GM19099 (cell line): Measurements from ENCODE around the gene SMYD1.

Experiments used
- POLR2A ChIP-seq: IDR thresholded peaks from 3 replicates; pipeline ENCODE4 v1.6.1; 2011; ENCODE audit warnings: low read depth; ENCODE audit not compliant: insufficient read length; ENCODE audit errors: extremely low read depth

SMYD1 gene

DNA sequence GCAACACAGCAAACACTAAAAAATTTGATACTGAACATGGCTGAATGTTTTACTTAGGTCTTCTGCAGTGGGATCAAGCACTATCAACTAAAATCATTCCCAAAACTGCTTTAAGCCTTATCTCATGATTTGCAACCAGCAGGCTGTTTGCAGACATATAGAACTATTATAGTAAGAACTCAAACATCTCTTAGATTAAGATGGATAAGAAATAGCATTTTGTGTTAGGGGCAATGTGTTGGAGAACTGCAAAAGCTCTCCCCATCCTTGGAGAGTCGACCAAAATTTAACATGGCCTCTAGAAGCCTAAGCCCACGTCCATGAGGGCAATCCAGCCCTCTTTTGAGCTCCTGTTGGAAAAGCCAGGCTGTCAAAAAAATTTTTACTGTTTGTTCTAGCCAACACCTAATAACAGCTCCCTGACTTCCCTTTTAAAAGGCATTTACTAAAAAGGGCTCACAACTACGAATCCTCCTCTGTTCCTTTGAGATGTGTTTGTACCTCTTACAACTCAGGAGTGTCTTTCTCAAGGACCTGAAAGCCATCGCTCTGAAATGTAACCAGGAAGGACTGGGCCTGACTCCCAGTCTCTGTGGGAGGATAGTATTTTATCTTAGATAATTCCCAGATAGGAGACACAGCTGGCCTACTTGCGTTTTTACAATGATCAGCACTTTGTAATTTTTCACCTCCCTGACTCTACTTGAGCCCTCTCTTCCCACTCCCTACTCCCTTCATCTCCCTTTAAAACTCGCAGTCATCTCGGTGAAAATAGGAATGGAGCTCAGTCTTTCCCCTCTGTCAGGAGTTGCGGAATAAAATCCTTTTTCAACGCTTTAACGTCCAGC, 13.5 kb upstream of the SMYD1 start:
- TF ChIP-seq POLR2A = no peak

DNA sequence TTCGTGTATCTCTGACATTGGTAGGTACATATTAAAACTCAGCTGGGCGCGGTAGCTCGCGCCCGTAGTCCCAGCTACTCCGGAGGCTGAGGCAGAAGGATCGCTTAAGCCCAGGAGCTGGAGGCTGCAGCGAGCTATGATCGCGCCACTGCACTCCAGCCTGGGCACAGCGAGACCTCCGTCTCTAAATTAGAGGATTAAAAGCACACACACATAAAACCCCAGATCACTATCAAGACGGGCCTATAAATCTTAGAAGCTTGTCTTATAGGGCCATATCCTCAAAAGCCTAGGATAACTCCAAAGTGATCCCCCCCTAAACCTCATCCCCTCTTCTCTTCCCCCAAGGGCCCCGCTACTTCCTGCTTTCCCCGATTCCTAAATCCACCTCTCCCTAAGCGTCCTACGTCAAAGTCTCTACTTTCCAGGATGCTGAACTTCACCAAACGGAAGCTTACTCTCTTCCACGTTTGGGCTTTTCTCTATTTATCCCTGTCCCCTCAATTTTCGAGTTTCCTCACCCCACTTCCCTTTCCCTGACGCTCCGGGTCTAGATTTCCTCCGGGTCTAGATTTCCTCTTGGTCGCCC, 12.7 kb upstream of the SMYD1 start:
- TF ChIP-seq POLR2A = no peak

DNA sequence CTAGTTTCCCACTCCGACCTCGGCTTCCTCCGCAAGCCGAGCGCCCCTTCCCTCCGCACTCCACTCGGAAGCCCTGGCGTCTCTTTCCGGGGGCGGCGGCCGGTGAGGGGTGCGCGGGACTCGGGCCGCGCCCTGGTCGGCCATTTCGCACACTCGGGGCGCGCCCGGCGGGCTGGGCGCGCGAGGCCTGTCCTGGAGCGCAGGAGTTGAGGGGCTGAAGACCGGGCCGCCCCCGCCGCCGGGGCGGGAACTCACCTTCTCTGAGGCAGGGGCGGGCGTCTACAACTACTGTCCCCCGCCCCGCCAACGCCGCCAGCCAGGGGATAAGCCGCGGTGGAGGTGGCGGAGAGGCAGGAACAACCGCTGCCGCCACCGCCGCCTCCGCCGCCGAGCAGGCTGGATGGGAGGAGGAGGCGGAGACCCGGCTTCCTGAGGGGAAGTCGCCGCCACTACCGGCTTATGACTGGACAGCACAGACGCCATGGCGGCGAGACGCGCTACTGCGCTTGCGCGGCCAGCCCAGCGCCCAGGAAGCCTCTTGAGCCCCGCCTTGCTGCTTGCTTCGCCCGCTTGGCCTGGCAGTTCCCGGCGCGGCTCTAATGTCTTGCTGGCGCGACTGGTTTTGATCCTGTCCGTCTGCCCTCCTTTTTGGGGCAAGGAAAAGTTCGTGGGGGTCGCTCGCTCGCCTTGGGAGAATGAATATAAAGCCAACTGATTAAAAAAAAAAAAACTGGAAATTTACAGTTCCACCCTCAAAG, 12.1 kb upstream of the SMYD1 start, which contains the start of gene KRCC1:
Gene KRCC1 (minus strand): TSS at position 413 of the 758 bp plus-strand sequence. CDS start 27,220 bp downstream, outside the sequence.
- TF ChIP-seq POLR2A = peak; percentile 95

DNA sequence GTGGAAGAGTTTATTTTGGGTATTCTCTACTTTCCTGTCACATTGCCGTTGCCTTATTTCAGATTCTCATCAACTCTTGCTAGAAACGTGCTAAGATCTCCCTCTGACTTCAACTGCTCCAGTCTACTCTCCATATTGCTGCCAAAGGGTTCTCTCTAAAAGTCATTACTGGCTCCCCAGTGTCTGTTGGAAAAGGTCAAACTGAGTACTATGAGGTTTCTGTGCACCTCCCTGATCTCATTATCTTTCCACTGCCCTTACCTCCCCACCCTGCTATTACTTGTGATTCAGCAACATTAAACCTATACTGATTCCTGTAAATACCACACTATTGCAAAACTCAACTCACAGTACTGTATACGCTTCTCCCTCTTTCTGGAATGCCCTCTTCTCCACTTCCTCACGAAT, 10.2 kb upstream of the SMYD1 start:
- TF ChIP-seq POLR2A = no peak

DNA sequence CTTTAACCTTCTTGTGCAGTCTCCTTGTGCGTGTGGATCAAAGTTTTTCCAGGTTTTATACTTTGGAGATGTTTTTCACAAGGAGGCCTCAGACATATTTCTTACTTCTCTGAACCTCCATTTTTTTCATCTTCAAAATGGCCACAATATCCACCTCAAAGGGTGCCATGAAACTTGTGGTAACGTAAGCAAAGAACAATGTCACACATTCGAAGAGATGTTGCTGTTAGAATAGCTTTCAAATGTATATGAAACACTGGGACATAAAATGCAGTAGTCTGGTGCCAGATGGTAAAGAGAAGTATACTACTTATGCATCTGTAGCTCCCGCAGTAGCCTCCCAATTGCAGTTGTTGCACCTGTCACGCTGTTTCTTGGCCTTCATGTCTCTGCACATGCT, 9.4 kb upstream of the SMYD1 start:
- no peak for TF ChIP-seq POLR2A

DNA sequence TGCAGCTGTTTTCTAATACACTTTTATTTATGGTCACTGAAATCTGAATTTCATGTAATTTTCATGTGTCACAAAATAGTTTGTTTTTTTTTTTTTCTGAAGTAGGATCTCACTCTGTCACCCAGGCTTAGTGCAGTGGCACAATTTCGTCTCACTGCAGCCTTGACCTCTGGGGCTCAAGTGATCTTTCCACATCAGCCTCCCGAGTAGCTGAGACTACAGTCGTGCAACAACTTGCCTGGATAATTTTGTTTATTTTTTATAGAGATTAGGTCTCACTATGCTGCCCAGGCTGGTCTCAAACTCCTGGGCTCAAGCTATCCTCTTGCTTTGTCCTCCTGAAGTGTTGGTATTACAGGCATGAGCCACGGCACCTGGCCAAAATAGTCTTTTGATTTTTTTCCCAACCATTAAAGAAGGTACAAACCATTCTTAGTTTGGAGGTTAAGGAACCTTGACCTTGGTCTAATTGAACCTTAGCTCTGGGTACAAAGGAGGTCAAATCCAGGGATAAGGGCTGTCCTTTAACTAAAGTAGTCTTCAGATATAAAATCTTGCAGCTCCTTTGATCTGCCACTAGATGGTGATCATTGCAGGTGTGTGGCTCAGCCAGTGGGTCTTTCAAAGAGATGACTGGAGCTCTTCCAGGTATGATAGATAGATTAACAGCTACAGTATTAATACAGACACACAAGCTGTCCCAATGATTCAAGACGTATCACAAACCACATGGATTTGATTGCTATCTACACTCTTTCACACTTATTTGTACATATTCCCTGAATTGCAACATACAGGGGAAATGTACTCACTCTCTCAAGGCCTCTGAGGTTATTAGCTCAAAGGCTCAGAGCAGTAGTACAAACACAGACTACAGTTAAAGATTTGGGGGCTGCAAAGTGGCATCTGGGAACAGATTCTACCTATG, 7.4 kb upstream of the SMYD1 start:
- no peak for TF ChIP-seq POLR2A

DNA sequence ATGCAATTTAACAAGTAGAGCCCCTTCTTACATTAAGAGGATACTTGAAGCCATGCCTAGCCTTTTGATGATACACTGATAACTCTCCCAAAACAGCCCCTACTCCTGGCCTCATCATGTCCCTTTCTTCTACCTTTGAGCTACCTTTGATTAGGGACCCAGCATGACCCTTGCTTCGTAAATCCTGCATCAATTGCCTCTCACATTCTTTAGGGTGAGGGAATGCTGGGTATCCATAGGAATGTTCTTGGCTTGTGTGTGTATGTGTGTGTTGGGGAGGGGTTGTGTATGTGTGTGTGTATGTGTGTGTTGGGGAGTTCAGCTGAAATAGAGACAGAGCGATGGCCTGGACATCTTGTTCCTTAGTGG, 6.7 kb upstream of the SMYD1 start:
- no peak for TF ChIP-seq POLR2A

DNA sequence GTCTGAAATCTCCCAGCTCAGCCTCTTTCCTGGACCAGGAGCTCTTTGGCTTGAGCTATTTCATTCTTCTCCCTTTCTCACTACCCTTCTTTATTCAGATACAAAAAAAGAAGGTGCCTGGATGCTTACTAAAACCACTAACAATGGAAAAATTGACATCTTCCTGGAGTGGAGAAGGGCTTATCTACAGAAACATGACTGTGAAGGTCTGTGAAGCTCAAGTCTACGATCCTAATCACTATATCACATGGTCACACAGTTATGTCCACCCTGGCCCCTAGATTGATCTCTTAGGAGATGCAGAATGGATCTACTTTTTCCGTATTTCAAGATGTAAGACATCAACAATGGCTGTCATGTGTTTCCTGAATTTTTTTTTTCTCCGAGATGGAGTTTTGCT, 6.3 kb upstream of the SMYD1 start:
- no peak for TF ChIP-seq POLR2A

DNA sequence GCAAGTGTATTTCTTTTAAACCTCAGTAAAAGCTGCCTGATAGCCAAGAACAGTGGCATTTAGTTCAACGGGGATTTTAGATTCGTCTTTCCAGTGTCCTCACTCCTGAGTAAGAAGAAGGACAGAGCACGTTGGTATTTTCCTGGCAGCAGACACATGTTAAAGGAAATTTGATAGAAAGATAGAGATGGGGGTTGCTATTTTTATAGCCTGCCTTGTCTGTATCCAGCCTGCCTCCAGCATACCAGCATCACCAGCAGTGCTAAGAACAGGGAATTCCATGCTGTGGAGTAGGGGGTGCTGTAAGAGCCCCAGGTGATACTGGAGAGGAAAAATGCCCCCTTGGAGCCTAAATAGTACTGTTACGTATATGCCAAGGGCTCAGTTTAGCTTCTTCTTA, 1.1 kb upstream of the SMYD1 start:
- no peak for TF ChIP-seq POLR2A

DNA sequence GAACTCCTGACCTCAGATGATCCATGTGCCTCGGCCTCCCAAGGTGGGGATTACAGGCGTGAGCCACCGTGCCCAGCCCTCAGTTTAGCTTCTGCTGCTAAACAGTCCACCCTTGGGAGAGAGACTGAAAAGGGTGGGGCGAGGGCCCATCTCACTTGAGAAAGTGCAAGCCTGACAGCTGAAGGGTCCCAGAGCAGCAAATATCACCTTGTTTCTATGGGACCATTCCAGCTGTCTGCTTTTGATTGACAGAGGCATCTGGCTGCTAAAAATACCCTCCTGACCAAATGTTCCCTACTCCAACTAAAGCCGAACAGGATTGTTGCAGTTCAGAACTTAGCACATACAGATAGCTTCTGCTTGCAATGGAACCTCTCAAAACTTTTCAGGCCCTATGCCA, 436 bp upstream of the SMYD1 start:
- no peak for TF ChIP-seq POLR2A

DNA sequence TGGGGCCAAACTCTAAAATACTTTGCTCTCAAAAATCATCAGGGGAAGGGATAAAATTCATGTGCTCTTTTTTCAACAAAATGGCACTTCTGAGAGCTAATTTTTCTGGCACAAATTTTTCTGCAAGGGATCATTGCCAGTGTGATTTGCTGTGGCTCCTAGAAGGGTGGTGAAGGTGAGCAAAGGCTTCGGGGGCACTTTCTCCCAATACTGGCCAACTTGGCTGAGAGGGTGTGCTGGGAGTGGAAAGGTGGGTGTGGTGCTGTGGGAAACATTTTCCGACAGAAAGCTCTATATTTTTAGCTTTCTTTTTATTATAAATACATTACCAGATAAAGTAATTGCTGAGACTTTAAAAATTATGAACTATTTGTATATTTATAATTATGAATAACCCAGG, 419 bp downstream of the SMYD1 start:
- no peak for TF ChIP-seq POLR2A

DNA sequence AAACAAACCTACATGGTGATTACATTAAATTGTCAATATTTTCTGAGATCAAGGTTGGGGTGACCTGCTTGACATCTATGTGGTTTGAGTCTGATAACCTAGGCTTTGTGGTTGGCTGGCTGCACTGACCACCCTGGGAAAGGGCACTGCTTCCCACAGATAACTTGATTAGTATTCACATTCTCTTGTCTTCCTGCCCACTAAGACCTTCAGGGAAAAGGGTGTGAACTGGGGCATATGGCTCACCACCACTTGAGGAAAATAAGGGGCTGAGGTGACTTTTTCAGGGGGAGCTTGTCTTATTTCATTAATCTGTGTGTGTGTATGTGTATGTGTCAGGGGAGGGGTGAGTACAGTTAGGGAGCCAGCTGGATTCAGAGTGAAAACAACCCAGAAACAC, 1.5 kb downstream of the SMYD1 start:
- no peak for TF ChIP-seq POLR2A

DNA sequence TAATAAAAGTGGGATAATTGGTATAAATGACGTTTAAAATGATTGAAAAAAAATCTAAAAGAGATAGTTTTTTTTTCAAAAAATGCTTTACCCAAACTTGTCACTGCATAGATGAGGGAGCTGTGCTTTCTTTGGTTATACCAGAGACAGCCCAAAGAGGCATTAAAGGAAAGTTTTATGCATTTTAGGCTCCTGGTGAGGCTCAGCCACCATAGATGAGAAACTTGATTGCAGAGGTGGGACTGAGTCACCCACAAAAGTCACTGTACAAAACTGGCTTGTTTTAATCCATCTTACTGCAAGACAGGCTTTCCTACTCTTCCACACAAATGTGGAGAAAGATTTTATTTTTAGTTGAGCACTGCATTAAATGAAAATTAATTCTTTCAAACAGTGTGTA, 2.4 kb downstream of the SMYD1 start:
- no peak for TF ChIP-seq POLR2A

DNA sequence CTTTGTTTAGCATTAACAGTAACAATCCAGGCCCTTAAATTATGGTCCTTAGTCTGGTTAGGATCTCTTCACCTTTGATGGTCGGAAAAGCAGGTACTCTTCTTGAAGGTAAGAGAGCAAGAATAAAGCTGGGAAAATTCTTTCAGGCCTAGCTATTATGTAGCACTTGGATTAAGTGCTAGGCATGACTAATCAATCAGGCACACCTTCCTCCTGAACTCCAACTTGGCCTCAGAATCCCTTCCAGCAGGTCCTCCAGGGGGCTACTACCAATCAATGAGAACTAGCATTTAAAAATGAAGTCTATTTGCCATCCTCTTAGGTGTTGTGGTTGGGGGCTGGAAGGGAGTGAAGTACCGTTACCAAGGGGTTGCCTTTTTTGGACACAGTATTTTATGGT, 3.7 kb downstream of the SMYD1 start:
- TF ChIP-seq POLR2A = no peak

DNA sequence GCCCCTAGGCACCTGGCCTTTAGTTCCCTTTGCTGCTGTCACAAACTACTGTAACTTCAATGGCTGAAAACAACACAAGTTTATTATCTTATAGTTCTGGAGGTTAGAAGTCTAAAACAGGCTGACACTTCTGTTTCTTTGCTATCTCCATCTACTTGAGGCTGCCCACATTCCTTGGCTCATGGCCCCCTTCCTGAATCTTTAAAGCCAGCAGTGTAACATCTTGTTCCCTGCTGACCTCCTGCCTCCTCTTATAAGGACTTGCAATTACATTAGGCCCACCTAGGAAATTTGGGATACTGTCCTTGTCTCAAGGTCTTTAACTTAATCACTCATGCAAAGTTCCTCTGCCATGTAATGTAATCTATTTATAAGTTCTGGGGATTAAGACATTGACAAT, 6.5 kb downstream of the SMYD1 start:
- TF ChIP-seq POLR2A = no peak
